ENCODE measurements around the gene DOCK10.
"Not testable (repeated sequence)": the region's sequence is repeated elsewhere in the genome, so short reads cannot be mapped to it uniquely, and the experiment has no call there.

DOCK10 gene

DNA sequence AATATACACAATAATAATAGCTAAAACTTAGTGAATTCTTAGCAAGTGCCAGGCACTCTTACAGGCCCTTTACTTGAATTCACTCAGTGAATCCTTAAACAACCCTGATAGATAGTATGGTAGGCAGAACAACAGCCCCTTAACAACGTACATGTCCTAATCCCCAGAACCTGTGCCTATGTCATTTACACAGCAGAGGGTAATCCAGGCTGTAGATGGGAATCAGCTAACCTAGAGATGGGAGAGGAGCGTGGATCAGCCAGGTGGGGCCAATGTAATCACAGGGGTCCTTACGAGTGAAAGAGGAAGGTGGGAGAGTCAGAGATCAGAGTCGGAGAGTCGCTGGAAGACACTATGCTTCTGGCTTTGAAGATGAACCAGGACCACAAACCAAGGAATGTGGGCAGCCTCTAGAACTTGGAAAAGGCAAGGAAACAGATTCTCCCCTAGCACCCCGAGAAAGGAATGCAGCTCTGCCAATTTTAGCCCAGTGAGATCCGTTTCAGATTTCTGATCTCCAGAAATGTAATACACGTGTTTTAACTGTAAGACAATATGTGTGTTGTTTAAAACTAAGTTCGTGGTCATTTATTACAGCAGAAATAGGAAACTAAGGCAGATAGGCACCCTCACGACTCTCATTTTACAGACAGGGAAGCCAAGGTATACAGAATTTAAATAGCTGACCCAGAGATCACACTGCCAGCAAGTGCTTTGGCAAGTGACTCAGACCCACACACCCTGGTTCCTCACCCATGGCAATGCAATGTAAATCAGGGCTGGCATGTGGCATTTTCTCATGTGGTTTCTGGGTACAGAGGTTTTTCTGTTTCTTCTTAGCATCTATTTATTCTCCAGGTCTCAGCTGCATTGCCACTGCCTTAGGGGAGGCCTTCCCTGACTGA, 68.9 kb downstream of the DOCK10 start:
- no peak for DNase-seq

DNA sequence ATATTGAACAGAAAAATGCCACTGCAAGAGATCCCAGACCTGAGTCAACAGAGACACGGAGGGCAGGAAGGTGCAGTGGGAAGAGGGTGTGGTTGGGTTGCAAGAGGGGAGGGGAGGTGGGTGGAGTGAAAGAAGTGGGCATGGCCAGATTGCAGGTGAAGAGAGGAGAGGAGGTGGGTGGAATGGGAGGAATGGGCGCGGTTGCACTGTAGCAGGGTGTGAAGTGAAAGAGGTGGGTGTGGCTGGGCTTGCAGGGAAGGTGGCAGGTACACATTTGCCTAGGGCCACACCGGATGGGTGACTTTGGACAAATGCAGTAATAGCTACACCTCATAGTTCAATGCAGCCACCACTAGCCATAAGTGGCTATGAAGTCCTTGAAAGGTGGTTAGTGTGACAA, 71.1 kb downstream of the DOCK10 start:
- no peak for DNase-seq

DNA sequence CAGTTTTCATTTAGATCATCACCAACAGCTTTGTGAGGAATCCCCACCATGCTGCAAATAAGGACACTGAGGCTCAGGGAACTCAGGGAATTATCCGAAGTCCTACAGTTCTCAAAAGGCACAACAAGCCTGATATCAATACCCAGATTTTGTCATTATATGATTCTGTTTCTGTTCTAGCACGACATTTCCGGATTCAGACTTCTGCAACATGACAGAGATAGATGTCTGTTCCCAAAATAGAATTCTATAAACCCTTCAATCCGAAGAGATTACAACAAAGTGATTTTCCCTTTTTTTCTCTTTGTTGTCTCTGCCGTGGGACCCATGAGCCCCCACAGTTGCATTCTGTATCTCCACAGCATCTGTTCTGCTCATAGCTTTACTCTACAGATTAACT, 72.0 kb downstream of the DOCK10 start:
- no peak for DNase-seq

DNA sequence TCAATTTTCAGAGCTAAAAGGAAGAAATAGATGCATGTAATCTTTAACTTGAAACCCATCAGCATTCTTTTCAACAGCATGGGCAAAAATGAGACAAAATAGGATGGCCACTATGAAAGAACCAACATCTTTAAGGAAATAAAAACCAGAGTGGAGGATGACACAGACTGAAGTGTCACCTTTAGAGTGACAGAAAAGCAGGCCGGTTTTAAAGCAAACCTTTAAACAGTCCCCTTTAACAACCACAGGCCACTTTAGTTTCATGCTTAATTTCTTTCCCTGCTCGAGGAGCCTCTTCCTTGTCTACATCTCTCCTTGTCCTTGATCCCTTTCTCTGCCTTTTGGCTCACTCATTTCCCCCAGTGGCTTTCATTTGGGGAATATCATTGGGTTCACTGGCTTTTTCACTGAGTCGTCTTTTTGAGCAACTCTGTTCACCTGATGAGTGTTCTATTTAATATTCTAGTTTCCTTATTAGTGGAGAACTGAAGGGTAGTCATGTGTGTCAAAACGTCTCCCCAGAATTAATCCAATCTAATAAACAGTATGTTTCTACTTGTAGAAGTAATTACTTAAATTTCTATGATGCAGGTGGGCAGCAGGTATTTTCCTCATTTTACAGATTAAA, 72.5 kb downstream of the DOCK10 start:
- DNase-seq, result no peak

DNA sequence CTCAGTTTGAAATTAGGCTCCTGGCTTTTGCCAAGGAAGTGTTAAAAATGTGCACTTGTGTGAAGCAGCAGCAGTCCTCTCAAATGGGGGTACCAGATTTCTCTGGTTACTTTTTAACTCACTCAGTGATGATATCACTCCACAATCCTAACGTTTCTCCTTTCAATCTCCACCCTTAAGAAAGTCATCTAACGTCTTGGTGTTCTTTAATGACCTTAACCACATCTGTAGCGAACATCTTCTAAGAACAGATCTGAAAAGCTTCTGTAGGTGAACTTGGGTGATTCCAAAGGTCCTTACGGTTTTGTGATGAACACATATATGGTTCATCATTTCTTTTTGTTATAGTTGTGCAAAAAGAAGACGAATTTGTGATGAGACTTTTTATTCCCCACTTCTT, 73.2 kb downstream of the DOCK10 start:
- no peak for DNase-seq

DNA sequence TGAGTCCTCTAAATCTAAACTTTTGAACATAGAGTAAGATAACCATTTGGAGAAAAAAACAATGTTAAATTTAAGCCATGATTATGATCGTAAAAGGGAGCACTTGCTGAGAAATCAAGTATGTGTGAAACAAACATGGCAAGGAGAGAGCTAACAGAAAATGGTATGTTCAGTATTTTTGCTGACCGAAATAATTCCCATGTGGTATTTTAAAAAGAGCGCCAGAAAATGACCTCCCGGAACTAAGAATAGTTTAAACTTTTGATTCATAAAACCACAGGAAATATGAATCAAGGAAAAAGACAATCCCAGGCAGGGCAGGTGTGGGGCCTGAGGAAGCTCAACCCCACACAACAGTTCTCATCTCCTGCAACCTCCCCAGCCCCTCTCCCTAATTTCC, 74.2 kb downstream of the DOCK10 start:
- no peak for DNase-seq

DNA sequence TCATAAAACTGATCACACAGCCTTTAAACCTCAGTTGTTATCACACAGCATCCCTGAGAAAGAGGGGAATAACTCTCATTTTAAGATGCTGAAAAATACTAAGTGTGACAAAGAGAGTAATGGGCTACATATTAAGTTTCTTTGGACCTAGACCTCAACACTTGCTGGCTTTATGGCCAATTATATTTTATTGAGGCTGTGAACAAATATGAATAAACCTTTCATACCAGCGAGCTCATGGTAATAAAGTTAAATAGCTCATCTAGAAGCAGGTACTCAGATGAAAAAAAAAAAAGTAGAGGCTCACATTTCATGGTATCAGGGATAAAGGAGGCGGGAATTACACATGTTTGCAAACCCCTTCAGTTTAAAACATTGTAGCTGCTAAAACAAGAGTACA, 75.7 kb downstream of the DOCK10 start:
- no peak for DNase-seq

DNA sequence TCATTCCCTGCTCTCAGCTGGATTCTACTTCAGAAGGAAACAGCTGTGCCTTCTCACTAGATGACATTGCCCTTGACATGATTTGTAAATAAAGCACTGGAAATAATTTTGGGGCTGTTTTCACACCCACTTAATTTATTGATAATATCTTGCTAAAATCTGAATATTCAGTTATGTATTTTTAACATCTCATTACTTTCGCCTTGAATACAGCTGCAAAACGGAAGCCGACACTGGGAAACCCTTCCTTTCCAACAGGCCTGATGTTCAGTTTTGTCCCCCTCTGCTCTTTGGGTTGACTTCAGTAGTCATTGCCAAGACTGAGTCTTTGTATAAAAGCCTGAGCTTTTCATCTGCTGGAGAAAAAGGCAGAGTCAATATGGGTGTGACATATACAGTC, 82.7 kb downstream of the DOCK10 start:
- DNase-seq, result no peak

DNA sequence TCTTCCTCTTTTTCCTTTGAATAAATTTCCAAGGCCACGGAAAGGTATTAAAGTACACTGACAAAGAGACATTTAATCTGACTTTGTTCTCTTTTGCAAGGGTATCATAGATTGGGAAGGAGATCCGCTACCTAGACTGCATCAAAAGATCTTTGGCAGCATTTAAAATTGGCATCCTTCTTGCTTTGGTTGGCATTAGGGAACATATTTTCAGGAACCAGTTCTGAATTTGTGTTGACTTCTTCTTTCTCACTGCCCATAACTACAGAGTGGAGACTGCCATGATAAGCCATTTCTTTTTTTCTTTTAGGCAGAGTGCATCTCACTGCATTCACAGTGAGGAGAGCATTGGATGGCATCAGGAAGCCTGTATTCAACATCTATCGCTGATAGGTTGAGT, 83.4 kb downstream of the DOCK10 start:
- DNase-seq, result no peak

DNA sequence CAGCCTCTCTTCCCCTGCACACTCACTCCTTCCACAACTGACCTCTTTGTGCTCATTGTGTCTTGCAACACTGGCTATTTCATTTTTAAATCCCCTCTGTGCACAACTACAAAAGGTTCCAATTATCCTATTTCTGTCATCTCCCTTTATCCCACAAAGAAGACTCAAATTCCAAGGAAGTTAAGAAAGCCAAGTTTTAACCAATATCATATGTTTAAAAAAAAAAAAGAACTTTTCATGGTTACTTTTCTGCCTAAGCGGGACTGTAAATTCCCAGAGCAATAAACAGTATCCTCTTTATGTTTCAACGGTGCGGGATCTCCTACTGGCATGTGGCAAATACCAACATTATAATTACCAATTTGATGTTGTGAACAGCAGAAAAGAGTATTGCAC, 83.8 kb downstream of the DOCK10 start:
- no peak for DNase-seq

DNA sequence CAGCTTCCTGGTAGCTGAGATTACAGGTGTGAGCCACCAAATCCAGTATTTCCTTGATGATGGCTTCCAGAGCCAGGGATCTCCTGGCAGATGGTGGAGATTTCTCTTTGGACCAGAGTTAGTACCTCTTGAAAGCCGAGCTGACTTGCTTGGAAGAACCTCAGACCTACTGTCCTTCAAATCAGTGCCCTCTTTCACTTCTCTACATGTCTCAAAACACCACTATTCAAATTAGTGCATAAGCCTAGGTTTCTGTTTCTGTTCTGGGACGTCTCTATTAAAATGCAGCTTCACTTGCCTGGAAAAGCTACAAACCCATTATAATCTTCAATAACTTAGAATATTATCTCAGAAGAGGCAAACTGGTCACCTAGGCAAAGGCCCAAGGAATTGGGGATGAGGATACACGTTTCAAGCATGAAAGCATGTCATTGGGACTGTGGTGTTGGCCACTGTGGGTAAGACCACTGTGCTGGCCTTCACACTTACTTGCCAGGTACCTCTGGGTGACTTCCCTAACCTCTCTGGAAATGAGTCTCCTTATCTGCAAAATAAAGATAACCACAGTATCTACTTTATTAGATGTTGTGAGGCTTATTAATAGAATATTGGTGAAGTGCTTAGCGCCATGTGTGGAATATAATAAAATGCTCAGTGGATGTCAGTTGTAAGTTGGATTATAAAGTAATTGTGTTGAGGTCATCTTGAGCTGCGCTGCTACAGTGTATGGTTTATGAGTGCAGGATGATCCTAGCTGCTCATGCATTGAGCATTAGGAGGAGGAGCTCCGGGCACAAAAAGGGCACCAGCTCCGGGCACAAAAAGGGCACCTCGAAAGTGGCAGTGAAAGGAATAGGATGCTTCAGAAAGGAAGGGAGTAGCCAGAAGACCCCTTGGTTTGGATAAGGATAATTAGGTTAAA, 84.5 kb downstream of the DOCK10 start:
- DNase-seq, result no peak

DNA sequence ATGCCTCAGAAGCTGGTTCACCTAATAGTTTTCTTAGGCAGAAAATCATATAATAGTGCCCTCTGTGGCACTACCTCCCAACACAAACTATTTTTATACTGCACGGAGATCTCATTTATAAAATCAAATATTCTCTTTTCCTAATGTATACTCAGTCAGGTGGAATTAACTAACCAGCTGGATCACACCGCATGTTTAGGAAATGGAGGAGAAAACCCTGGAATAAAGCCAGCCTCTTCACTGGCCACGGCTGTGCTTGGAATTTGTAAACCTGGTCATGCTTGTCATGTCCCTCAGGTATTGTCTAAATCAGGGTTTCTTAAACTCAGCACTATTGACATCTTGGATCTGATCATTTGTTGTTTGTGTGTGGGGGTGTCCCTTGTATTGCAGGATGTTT, 85.6 kb downstream of the DOCK10 start:
- DNase-seq, result no peak

DNA sequence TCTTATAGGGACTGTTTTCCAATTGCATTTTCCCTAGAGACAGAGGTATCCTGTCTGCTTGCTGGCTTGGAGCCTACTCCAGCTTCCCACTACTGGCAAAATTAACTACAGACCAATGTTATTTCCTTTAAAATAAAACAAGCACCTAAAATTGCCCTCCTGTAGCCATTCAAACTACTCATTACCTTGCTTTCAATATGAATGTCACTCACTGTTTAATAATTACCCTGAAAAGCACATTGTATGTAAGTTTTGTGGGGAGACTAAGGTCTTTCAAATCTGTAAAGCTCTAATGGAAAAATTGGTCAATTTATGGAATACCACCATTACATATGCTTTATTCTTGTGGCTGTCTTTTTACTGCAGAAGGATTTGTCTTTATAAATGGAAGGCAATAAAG, 87.3 kb downstream of the DOCK10 start:
- DNase-seq, result no peak

DNA sequence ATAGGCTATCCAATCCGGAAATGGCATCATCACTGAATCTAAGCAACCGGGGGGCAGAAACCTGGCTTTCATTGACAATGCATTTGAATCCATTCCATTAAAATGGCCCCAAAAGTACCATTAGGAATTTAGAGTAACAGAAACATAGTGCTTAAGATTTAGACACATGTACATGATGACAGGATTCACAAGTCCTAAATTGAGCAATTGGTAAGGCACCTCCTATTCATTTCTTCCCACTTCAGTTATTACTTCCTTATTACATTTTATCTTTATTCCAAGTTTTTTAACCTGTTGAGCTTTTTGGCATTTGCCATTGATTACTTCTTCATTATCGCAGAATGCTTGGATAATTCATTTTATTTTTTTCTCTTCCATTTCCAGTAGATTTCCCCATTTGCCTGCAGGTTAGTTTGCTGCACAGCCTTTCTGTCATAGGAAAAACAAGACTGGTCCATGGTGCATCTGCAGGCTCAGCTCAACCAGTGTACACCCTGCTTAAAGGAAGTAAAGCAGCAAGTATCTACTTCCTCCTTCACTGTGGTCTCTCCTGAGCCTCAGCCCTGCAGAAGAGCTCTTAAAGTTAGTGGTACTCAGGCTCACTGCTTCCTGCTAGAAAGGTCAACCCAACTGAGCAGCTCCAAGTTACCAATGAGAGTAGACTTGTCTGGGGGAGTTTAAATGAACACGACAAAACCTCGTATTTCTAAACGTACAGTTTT, 89.2 kb downstream of the DOCK10 start:
- DNase-seq, result no peak

DNA sequence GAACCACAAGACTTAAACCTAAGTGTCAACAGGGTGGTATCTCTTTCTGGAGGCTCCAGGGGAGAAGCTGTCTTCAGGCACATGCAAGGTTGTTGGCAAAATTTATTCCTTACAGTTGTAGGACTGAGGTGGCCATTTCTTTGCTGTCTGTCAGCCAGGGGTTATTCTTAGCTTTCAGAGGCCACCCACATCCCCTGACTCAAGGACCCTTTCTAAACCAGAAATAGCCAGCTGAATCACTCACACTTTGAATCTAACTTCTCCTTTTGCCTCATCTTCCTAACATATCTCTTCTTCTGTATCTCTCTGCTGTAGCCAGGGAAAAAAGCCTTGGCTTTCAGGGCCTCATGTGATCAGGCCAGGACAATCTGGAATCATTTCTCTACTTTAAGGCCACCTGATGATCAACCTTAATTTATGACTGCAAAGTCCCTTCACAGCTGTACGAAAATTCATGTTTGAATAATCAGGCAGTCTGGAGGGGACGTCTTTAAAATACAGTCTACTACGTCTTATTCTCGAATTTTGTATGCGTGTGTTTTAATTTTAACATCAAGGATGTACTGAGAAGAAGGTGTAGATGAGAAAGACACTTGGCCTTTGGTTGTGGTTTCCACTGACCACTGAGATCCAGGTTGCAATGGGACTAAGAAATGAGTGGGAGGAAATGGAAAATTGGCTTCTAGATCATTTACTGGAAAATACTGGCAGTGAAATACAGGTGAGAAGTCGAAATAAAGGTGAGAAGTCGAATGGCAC, 90.4 kb downstream of the DOCK10 start:
- DNase-seq, result no peak

DNA sequence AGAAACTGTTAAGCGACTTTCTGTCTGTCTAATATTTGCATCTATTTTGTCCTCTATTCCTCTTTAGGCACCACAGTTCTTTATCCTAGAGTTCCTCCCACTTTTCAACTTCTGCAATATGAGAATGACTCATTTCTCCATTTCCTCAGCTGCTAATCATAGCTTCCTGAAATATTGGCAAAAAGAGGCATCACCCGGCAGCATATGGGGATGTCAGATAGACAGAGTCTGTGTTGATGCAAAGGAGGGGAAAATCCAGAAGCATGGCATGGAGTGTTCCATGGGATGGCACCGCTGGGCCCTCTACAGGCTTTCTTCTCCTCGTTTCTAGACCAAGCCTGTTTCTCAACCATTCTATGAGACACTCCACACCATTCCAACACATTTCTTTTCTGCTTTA, 93.4 kb downstream of the DOCK10 start:
- no peak for DNase-seq

DNA sequence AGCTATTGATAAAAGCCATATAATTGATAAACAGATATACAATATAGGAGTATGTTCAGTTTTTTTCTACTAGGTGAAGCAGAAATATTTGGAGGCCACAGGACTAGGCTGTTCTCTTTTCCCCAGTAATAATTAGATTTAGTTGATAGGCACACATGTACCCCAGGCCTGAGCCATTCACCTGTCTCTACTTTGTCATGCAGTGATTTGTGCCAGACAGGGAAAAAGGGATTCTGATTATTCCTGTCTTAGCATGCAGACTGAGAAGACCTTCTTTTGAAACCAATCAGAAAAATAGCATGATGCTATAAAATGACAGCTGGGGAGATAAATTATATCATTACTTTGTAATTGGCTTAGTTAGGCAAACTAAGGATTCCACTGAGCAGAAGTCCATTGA, 94.3 kb downstream of the DOCK10 start:
- no peak for DNase-seq

DNA sequence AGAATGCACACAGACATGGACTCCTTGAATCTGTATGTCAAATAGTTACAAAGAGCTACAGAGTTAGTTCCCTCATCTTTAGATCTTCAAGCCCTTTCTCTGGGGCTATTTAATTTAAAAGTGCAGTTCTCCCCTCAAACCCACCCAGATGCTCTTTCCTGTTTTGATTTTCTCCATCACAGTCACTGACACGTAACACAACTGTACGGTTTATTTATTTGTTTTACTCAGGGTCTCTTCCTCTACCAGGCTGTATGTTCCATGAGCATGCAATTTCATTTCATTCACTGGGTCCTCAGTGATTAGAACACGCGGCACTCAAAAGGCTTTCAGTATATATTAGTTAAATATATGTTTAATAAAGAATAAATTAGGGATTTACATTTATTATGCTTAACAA, 94.7 kb downstream of the DOCK10 start:
- no peak for DNase-seq

DNA sequence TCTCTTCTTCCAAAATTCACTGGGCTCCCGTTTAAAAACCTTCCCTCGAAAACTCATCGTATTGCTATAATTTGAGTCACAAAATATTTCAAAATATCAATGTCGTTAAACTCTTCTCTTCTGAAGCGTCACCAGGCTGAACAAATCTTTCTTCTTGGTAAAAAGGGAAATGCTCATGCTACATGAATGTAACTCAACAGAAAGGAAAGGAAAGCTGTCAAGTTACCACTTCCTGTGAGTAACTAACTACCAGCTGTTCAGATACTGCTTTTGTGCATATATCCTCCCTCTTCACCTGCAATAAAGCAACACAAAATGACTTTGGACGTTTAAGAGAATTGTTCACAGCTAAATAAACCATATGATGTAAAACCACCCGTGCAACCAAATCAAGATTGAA, 95.4 kb downstream of the DOCK10 start:
- no peak for DNase-seq

DNA sequence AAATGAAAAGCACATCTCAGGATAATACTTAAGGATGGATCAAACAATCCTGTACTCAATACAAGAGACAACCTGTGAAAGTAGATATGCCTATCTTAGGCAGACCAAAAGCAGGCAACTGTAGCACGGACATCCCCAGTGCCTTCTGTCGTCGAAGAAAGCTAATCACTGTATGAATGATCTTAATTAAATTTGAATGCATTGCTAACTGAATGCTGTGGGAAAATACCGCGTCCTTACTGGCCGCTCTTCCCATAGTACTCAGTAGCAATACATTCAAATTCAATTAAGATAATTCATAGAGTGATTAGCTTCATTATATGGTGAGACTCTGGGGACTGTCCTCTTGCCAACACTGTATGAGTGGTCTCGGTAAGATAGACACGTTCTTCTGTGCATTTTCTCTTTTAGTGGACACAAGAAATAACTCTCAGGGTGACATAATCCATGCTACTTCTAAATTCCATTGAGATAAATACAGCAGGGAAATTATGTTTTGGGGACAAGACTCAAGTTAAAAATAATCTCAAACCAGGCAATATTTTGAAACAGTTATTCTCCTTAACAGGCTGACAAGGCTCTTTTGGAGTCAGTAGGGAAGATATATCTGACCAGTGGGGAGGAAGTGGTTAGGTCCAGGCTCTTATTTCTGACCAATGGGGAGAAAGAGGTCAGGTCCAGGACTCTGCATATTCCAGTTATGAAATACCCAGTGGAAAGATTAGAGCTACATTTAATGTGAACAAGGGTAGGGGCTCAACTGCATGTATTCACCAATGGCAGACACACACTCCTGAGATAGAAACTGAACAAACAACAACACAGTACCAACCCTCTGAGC, 97.3 kb downstream of the DOCK10 start:
- no peak for DNase-seq

DNA sequence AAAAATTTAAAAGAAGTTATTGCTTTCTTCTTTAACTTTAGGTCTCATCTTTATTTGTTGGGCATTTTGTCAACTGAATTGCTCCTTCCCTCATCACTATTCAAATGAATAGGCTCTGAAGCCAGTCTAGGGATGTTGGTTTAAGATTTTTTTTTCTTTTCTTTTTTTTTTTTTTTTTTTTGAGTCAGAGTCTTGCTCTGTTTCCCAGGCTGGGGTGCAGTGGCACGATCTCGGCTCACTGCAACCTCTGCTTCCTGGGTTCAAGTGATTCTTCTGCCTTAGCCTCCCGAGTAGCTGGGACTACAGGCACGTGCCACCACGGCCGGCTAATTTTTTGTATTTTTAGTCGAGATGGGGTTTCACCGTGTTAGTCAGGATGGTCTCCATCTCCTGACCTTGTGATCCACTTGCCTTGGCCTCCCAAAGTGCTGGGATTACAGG, 98.6 kb downstream of the DOCK10 start:
- not testable (repeated sequence) for DNase-seq
